GM04503 (cell line): ENCODE data around the gene ATP9B.
A peak's percentile ranks its signal among the peaks of the same experiment; 100 is the strongest.
"Not testable (repeated sequence)": the region's sequence is repeated elsewhere in the genome, so short reads cannot be mapped to it uniquely, and the experiment has no call there.

Source experiments
- DNase-seq: peaks from one replicate; pipeline ENCODE4 v3.0.0-alpha.2; 2012; ENCODE audit warnings: low read depth

Gene ATP9B

DNA sequence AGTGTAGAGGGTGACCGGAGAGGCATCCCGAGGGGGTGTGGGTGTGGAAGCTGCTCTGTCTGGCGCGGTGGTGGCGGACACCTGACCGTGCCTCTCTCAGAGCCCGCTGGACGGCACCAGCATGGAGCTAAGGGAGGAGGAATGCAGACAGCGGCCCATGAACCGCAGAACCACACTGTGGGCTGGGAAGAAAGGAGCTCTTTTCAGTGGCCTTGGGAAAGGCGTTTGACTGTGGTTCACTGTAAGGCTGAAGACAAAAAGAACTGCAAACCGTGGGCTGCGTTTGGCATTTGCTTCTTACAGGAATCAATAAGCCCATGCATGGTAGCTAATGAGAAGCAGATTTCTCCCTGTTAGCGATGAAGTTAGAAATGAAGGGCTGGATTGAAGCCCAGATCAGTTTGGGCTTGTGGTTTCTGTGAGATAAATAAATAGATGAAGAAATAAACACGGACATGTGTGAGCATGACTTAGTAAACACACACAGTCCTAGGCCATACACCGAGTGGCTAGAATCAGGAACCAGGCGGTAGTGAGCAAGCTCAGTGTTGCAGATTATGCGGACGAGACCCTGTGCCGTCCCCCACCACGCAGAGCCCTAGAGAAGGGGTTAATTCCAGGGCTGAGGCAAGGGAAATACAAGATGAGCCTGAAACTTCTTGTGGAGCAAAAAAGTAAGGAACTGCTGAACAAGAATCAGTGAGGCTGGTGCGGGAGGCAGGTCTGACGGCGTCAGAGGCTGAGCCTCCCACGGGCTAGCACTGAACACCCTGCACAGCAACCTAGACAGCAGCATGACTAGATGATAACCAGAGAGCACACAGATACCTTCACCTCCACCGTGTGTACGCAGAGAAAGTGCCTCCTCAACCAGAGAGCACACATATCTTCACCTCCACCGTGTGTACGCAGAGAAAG, 297.2 kb downstream of the ATP9B start:
- peak; percentile 91 for DNase-seq

DNA sequence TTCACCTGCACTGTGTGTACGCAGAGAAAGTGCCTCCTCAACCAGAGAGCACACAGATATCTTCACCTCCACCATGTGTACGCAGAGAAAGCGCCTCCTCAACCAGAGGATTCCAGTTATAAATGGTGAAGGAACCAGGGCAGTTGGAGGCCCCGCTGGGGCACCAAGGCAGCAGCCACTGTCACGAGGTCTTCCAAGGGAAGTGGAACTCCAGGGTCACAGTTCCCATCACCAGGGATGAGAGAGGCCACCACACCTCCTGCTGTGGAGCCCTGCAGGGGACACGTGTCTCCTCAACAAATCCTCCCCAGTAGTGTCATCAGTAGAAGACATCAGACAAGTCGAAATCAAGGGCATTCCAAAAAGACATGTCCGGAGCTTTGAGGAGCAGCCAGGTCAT, 298.3 kb downstream of the ATP9B start:
- DNase-seq: no peak

DNA sequence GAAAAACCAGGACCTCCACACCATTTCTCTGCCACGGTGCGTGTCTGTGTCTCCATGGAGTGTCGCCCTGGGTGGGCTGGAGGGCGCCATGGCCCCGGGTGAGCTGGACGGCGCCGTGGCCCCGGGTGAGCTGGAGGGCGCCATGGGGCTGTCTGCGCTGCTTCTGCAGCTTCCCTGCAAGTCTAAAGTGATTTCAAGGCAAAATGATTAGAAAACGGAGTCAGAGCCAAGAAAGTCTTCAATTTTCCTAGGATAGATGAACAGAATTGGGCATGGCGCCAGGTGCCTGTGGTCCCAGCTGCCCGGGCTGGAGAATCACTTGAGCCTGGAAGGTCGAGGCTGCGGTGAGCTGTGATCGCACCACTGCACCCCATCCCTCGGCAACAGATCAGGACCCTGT, 298.8 kb downstream of the ATP9B start:
- no peak for DNase-seq

DNA sequence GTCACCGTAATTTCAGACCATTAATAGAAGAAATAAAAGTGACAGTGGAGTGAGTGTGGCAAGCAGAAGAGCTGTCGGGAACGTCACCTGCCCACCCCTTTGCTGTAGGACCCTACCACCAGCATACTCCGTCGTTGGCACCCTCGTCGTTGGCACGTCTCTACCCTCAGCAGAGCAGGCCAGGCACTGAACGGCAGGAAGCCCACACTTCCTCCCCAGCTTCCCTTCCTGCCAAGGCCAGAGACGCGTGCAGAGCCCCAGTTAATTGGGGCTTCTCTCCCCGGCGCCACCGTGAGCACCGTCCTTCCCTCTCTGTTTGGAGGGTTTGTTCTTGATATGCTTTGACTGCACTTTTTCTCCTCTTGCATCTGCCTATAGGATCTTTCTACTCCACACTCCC, 299.5 kb downstream of the ATP9B start:
- DNase-seq: no peak

DNA sequence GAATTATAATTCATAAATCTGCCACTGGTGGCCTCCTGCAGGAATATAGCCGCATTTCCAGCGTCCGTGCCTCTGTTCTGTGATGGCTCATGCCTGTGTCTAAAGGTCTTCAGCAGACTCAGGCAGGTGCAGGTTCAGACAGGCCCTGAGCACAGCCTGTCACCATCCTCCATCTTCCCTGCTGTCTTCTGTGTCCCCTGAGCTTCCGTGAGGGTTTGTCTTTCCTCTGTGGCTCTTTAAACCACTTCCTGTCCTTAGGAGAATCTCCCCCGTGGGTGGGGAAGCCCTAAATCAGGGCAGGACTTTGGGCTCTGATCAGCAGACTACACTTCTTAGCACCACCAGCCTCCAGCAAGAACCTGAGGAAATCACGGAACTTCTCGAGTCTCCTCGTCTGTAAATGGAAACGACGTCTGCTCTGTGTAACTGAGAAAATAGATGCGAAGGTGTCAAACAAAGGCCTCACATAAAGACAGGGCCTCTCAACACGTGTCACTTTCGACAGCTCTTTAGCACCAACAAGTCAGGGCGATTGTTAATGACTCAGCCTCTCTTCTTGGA, 302.4 kb downstream of the ATP9B start:
- DNase-seq: no peak

DNA sequence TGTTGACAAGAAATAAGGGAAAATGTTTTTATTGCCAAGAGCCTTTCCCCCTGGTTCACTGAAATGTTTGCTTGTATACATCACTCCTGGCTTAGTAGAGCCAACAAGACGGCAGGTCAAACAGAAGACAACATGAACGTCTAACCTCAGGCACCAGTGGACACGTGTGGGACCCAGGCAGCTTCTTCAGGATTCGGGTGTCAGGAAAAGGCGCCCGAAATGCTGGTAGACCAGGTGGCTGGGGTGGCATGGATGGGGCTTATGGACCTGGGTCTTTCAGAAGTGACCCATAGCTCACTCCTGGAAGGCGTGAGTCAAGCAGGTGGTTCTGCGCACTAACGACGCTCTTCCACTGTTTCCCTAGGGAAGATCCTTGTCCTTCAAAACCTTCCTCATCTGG, 303.3 kb downstream of the ATP9B start:
- no peak for DNase-seq

DNA sequence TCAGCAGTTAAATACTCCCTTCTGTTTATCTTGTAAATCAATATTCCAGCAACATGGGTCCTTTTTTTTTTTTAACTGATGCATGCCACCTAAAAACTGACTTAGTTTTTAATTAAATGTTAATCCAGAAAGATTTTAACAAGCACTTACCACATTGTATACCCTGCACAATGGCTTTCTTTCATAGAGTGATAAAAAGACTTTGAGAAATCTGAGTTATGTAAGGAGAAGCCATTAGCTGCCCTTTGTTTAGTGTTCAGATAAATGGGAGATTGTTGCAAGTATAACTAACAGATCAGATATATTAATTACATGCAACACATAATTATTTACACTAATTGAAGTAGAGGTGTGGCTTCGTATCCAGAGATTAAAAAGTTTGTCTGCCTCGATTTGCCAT, 303.8 kb downstream of the ATP9B start:
- DNase-seq: no peak

DNA sequence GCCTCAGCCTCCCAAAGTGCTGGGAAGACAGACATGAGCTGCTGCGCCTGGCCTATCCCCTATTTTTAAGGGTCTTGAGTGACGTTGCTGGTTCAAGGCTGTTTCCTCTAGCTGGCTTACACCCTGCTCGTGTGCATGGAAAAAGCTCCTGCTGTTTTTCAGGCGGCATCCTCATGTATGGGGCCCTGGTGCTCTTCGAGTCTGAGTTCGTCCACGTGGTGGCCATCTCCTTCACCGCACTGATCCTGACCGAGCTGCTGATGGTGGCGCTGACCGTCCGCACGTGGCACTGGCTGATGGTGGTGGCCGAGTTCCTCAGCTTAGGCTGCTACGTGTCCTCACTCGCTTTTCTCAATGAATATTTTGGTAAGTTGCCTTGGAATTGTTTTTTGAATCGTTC, 304.5 kb downstream of the ATP9B start:
- DNase-seq: no peak

DNA sequence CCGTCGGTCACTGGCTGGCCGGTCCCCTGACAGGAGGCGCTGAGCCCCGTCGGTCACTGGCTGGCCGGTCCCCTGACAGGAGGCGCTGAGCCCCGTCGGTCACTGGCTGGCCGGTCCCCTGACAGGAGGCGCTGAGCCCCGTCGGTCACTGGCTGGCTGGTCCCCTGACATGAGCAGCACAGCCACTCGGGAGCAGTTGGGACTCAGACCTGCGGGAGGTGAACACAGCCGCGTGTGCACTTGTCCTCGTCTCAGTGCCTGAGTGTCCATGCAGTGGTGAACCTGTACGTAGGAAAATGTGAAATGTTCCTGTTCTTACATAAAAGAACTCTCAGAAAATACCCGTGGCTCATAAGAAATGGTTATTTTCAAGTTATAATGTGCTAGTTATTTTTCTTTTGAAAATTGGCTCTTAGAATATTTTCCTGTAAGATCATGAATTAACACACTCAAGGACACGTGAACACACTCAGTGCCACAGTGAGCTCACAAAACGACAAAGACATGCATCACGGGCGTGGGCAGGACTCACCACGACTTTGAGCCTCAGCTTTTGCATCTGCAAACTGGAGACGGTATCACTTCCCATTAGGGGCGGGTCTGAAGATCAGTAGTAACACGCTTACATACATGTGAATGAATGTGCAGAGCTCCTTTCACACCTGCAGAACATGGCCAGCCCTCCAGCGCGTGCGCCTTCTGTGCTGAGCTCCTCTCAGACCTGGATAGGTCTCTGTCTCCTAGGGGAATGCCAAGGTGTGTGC, 305.4 kb downstream of the ATP9B start:
- no peak for DNase-seq

DNA sequence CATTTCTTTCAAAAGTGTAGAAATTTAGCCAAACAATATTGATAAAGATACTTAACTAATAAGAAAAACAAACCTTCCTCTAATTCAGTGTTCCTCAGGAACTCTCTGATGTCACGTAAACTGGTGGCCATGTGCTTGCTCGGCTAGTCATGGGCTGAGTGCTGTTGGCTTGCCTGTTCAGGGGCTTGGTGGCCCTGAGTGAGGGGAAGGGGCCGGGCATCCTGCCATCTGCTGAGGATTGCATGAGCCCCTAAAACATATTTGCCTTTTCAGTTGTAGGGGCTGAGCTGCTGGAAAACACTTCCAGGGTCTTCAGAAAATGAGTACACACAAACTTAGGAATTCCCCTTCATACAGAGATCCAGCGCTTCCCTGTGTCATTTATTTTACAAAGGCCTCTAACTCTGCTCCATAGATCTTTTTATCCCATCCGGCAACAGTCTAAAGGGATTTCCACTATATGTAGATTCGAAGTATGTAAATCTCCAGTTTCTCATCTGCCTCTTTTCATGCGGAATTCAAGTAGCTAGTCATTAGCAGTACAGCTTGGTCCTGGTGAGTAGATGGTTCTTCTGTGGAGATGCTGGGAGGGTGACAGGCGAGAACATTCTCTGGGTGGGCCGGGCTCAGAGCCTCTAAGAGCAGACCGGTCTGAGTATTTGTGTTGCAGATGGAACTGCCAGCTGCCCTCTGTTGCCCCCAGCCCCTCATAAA, 306.4 kb downstream of the ATP9B start:
- DNase-seq: no peak

DNA sequence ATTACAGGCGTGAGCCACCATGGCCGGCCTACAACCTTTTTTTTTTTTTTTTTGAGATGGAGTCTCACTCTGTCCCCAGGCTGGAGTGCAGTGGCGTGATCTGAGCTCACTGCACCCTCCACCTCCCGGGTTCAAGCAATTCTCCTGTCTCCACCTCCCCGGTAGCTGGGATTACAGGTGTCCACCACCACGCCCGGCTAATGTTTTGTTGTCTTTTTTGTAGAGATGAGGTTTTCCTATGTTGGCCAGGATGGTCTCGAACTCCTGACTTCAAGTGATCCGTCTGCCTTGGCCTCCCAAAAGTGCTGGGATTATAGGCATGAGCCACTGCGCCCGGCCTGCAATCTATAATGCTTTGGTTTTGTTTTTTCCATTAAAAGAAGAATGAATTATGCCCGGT, 307.5 kb downstream of the ATP9B start:
- DNase-seq: not testable (repeated sequence)

DNA sequence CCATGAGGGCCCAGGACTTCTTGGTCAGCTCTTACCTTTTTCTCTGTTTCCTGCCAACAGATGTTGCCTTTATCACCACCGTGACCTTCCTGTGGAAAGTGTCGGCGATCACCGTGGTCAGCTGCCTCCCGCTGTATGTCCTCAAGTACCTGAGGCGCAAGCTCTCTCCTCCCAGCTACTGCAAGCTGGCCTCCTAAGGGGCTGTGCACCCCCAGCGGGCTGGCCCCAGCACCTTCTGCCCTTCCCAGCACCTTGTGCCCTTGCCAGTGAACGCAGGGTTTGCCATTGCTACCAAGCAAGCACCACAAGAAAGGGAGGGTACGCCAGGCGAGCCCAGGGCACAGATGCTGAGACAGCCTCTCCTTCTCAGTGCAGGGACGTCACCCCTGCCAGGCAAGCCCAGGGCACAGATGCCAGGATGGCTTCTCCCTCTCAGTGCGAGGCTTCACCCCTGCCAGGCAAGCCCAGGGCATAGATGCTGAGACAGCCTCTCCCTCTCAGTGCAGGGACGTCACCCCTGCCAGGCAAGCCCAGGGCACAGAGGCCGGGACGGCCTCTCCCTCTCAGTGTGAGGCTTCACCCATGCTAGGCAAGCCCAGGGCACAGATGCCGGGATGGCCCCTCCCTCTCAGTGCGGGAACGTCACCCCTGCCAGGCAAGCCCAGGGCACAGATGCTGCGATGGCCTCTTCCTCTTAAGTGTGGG, 308.1 kb downstream of the ATP9B start:
- no peak for DNase-seq

DNA sequence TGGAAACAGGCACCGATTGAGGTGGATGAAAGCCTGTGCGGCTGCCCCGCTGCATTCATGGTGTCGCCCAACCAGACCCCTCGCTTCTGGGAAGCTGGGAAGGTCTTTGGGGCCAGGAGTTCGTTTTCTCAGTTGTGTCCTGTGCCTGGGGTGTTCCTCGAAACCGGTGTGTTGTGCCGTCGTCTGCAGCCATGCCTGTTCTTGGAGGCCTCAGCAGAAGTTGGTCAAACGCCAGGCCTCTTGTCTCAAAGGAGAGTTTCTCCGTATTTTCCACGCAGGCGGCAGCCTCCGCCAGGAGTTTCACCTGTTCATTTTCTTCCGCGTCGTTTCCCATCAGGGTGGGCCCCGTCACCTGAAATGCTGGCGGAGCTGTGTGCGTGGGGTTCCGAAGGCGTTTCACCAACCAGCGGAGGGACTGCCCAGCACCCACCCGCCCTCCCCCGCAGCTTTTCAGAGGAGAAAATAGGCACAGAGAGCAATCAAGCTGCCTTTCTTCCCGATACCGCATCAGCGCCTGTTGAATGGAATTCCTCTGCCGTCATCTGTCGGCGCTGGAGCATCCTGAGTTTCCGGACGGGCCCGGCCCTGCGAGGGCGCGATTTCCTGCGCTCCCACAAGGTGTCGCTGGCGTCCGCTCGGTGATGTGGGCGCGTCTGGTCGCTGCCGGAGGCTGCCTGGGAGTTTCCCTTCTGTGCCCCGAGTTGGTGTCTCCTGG, 309.5 kb downstream of the ATP9B start:
- no peak for DNase-seq

DNA sequence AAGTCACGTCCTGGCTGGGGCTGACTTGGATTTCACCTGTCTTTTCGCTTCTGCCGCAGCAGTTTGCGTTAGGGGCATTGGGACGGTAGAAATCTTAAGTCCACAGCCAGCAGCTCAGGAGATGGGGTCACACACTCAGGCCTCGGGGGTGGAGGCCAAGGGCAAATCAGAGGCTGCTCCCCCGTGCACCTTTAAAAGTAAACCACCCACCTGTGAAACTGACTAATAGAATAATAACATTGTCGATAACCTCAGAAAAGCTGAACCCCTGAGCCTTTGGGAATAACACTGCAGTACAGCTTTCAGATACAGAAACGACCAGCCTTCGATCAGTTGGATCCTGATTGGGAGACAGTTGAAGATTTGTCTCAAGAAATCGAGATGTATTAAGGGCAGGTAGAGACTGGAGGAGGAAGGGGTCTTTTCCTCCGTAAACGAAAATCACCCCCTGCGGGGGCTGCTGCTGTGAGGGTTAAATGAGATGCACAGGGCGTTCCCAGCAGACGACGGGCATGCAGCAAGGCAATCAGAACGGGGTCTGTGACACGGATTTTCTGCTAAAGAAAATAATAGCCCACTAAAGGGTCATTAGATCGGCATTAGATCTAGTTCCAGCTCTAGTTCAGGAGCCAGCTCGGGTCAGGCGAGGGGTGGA, 310.2 kb downstream of the ATP9B start:
- no peak for DNase-seq

DNA sequence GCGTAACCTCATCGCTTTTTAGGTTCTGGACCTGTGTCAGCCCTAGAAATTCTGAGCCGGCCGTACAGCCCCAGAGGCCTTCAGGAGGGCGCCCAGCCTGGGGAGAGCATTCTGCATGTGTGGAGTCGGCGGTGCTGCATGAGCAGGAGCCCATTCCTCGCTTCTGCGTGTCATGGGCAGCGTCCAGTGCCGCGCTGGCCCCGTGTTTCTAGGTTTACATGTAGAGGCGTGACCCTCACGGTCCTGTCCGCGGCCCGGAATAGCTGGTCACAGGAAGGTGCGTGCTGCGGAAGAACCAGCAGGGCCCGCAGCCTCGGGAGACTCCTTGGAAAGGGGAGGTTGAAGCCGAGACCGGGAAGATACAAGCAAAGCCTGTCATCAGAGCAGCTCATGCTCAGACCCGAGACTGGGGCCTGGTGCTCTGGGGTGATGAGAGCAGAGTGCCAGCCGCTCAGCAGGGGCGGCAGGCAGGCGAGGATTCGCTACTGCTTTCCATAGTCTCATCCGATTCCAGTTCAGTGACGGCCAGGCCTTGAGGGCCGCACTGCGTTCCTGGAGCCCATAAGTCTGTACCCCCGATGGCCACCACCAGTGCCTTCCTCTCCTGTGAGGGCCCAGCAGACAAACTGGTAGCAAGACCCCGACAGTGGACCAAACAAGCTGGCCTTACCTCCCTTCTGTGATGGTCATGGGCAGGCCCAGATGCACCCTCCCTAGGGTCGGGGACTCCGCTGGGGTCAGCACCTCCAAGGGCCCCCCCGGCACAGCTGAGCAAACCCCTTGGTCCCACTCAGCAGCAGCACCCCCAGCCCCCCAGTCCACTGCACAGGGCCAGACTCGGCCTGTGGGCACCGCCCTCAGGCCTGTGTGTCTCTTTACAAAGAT, 311.0 kb downstream of the ATP9B start:
- DNase-seq: no peak

DNA sequence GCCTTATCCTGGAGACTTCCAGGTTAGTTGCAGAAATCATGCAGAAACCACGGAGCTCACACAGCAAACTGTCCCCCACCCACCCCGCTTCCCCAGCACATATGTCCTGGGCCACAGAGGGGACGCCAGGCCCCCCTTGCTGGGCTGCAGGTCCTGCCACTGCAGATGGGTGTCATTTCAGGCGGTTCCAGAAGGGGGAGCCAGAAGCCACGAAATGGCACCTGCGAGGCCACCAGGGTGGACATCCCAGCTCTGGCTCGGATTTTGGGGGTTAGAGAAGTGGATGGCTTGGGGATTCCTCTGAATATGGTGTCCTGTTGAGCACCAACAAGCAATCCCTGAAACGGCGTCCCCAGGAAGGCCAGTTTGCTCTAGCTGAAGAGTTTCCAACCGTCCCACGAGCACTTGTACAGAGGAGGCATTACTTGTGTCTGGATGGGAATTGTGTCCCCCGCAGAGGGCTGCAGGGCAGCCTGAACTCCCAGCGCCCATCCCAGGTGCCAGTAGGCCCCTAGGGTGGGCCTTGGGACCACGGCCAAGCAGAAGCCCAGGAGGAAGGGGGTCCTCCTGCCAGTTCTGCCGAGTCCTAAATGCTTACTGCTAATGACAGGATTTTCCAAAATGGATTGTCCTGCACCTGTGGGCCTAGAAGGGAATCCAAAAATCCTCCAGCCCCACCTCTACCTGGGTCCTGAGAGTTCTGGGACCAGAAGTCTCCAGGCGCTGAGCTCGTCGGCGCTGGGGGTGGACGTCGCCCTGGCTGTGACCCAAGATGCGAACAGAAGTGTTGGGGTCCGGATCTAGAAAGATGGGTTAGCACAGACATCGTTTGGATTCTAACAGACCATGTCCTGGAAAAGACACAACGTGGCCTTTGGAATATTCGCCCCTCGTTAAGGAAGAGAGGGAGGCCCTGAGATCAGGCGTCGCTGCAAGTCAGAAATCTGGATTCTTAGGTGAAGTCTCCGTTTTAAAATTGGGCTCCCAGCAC, 311.9 kb downstream of the ATP9B start:
- DNase-seq: no peak

DNA sequence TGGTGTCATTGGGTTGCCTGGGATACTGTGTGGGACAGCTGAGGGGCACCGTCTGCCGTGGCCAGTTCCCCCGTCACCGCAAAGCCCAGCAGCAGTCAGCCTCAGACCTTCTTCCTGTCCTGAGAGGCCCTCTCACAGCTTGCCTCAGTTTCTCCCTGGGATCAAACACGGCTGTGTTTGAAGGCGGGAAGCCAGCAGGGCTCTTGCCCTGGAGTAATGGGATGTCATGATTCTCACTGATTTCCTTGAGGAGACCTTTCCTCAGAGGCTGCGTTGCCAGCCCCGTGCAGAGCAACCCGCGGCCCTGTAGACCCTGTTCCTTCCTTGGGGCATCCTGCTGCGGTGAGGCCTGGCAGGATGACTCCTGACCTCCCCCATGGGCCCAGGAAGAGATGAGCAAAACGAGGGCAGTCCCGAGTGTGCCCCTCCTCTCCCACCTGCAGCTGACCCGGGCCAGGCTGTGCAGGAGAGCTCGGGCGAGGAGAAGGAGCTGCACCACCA, 312.7 kb downstream of the ATP9B start:
- no peak for DNase-seq
